Gastrocnemius medialis (tissue), 4 donors: ENCODE data around the gene GPC4.

Experiments used
- POLR2A ChIP-seq, 2 donors: fragments of 450-650 bp; IDR thresholded peaks; one replicate each; pipeline ENCODE4 v1.6.1; 2017; ENCODE audit warnings: antibody characterized with exemption in 2 of 2, mild to moderate bottlenecking in 2 of 2, moderate library complexity in 2 of 2
- TF ChIP-seq, protein P1 (sequence below), 5 experiments: fragments of 450-650 bp in 3 of 5; fragments of 200-600 bp in 2 of 5; sonication (generic) in 2 of 5; IDR thresholded peaks in 4 of 5; conservative IDR thresholded peaks in 1 of 5; 1 replicate in 4 of 5; 2 replicates in 1 of 5; pipeline ENCODE4 v1.5.1; 2016 to 2019; ENCODE audit warnings: antibody characterized with exemption in 5 of 5, mild to moderate bottlenecking in 3 of 5, moderate library complexity in 3 of 5

- TF ChIP-seq, protein P1, sequence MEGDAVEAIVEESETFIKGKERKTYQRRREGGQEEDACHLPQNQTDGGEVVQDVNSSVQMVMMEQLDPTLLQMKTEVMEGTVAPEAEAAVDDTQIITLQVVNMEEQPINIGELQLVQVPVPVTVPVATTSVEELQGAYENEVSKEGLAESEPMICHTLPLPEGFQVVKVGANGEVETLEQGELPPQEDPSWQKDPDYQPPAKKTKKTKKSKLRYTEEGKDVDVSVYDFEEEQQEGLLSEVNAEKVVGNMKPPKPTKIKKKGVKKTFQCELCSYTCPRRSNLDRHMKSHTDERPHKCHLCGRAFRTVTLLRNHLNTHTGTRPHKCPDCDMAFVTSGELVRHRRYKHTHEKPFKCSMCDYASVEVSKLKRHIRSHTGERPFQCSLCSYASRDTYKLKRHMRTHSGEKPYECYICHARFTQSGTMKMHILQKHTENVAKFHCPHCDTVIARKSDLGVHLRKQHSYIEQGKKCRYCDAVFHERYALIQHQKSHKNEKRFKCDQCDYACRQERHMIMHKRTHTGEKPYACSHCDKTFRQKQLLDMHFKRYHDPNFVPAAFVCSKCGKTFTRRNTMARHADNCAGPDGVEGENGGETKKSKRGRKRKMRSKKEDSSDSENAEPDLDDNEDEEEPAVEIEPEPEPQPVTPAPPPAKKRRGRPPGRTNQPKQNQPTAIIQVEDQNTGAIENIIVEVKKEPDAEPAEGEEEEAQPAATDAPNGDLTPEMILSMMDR (IDR thresholded peaks at IDR 0.05 in 4 of 5, conservative IDR thresholded peaks at IDR 0.05 in 1 of 5) = no peak
- TF ChIP-seq POLR2A (IDR thresholded peaks at IDR 0.05) = no peak
These were observed 19.0 kb upstream of the GPC4 start for GRCh38 chrX:133434197-133434820.
